HG03196 (cell line): ENCODE results near the gene CASD1.

Experiments used
- ATAC-seq: cut with Tn5 transposase; IDR thresholded peaks from one replicate; pipeline ENCODE4 v1.9.1; 2021; ENCODE audit not compliant: unreplicated experiment

The CASD1 gene

GRCh38 chr7:94579470-94579869 is 69.9 kb downstream of the CASD1 start:
- ATAC-seq, result no peak

- ATAC-seq, result no peak
Measured at GRCh38 chr7:94580601-94581000, 71.0 kb downstream of the CASD1 start.

DNA sequence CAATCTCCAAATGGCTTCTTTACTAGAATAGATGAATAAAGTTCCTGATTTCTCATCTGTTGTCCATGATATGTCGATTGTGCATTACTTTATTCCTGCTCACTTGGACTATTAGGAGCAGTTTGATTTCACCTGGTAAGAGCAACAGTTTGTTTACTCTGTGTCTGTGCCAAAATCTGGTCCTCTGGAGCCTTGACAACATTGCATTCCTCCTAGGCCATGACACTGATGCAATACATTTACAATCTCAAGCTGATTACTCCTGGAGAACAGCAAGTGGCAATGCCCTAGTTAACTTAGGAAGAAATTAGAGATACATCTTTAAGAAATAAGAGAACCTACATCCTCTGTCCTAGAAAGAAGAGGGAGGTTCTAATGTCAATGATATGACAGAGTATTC is 74.5 kb downstream of the CASD1 start:
- no peak for ATAC-seq

GRCh38 chr7:94588075-94588474 is 78.5 kb downstream of the CASD1 start:
- no peak for ATAC-seq

DNA sequence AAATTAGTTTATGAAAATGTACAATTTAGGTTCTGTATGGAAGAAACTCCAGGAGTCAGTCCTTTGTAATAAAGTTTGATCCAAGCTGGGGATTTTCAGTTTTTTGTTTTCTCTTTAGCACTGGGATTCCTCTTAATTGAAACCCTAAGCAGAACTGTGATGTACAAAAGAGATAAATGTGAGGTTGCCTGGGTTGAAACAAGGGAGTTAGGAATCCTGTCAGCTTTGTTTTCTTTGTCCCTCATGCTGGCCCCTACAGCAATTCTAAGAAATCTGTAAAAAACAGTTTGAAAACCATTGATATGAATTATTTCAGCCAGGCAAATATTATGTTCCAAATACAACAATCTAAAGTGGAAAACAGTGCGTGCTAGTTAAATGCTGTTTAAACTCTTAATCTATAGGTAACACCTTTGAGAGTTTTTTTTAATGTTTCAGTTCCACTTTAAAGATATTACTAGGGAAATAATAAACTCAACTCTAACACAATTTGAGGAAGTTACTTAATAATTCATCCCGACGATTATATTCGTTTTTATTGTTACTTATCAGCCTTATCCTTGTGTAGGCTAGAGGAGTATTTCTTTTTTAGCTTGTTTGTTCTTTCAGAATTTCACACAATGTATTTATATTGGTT is 81.0 kb downstream of the CASD1 start:
- ATAC-seq, result no peak

DNA sequence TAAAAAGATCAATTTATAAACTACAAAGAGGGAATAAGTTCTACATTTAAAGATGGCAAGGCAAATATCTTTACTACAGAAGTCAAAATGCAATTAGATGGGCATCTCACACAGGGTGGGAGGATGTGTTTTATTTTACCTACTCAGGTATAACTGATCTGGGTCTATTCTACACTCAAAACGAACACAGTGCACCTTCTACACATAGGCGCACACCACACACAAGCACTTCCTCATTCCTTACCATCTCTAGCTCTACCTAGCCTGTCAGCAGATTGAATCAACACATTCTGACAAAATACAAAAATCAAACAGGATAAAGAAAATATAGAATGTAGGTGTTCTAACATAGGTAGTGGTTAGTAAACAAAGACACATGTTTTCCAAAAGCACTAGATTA is 81.6 kb downstream of the CASD1 start:
- no peak for ATAC-seq

GRCh38 chr7:94594882-94595281 is 85.3 kb downstream of the CASD1 start:
- no peak for ATAC-seq

DNA sequence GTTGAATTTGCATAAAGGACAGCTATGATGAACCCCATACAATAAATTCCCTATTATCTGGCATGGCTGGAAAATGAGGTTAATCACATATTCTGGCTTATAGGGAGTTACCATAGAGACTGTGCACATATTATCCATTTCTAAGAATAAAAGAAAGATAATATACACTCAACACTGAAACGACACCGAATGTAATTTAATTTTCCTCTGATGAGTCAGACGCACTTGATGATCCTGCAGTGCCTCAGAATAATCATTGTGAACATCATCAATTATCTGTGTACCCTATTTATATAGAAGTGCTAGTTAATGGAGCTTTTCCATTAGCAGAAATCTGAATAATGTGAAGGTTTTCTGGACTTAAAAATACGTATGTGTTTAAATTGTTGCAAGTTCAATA is 86.1 kb downstream of the CASD1 start:
- ATAC-seq, result no peak

DNA sequence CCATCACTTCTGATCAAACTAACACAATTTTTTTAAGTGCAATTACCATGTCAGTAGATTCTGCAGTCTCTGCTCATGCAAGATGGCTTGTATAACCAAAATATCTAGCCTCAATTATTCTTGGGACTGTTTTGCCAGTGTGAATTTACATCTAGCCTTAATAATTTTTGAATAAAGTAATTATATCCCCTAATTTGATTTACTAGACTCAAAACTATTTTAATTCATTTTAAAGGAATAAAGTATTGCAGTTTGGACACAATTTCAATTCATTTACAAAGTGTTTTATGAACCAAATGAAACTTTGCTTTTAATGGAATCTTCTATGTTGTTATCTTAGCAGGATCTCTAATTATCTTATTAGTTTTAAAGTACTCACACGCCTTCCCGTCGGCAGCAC is 90.7 kb downstream of the CASD1 start:
- ATAC-seq, result no peak

DNA sequence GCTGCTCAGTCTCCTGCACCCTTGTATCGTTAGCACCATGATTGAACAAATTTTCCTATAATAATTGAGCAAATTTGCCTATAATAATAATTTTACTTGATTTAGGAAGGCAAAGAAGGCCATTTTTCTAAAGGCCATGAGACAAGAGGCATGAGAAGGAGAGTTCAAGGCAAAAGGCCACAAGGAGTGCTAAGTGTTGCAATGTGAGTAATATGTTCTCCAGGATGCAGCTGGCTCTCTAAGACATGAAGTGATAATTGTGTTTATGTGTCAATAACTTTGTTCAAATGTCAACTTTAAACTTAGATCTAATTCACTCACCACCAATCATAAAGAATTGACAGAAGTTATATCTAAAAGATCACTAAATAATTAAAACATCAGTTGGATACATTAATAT is 92.6 kb downstream of the CASD1 start:
- no peak for ATAC-seq

GRCh38 chr7:94605031-94605430 is 95.4 kb downstream of the CASD1 start:
- peak; percentile 55 for ATAC-seq
